Right renal pelvis (tissue), 4 donors: Measurements from ENCODE around the gene NFS1. TPM values are rescaled to one million over a fixed set of nuclear protein-coding genes. Genes with fewer than 3 reads are reported as not detected.
"Not testable (repeated sequence)": the region's sequence is repeated elsewhere in the genome, so short reads cannot be mapped to it uniquely, and the experiment has no call there.

Experiments
- DNase-seq, 4 donors: peaks; one replicate each; pipeline ENCODE4 v3.0.0-alpha.2; 2013; ENCODE audit warnings: low read depth in 4 of 4, low spot score in 3 of 4, missing footprints in 1 of 4
- polyA plus RNA-seq, 4 donors: library from polyadenylated mRNA; unstranded; fragments of 120-200 nt; gene quantifications; one replicate each; pipeline ENCODE4 v1.2.1, GENCODE V29; 2013; ENCODE audit not compliant: insufficient read length in 4 of 4

The NFS1 gene
- polyA plus RNA-seq, 4 donors: 30.1 to 33.5 (median 31.7) TPM

DNA sequence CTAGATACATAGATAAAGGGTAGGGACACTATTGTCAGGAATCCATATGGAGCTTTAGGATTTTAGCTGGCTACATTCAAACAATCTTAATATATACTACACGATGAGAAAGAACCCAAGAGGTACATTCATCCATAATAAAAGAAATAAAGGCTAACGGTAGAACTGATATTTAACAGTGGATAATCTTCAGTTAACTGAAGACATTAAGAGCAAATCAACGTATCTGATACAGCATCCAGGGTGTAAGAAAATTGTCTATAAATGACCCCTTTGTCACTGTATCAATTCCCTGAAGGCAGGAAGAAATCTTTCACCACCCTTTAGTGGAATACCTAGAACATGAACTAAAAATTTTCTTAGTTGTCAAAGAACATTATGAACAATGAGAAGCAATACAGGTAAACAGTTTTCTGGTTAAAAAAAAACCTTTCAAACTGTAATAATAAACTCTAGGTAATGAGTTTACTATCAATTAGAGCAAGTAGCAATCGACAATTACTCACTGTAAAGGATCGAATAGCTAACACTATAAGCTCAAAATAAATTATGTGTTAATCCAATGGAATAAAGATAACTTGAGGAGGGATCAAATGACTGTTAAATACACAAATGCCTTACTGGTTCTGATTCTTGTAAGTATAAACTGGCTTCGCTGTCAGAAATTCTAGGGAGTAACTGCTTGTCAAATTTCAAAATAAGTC, 11.9 kb upstream of the NFS1 start:
- DNase-seq: no peak

DNA sequence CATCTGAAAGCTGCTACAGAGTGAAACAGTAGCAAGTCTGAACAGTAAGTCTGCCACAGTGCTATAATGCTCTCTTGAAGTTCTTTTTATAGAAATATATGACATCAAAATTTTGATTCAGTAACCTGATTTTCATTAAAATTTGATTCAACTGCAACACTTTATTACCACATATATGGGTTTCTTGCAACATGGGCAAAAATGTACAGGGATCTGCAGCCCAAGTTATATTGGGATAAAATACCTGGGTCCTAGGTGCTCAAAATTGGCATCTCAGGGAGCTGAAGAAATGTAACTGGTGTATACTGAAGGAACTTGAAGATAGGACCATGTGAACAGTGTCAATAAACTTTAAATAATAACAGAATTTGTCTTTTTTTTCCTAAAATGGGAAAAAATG, 10.9 kb upstream of the NFS1 start:
- DNase-seq: no peak

DNA sequence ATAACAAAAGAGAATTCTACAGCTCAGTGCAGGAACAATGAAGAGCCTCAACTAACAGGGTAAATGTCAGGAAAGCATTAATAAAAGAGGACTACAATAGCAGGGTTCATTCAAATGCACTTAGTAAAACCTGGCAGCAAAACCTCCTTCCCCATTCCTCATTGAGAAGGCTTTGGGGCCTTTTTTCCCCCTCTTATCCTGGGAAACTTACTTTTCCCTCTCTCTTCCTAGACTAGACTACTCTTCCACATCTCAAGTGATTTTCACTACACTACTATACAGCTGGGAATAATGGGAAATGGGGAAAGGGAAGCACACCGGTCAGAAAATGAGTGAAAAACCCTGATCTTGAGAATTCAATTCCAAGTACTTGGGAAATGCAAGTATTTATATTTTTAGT, 10.1 kb upstream of the NFS1 start:
- DNase-seq: no peak

DNA sequence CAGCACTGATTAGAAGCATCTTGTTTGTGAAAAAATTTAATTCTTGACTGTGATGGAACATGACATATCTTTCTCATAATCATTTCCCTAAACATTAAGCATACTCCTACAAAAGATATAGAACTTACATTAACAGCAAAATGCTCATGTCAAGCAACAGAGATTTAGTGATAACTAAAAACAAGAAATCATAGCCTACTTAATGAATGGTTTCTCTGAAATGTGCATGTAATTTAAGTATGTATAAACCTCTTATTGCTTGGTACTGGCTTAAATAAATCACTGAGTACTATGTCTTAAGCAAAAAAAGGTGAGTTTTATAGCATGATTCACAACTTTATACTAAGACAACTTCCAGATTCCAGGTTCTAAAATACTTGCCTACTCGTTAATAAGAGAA, 9.3 kb upstream of the NFS1 start:
- no peak for DNase-seq

DNA sequence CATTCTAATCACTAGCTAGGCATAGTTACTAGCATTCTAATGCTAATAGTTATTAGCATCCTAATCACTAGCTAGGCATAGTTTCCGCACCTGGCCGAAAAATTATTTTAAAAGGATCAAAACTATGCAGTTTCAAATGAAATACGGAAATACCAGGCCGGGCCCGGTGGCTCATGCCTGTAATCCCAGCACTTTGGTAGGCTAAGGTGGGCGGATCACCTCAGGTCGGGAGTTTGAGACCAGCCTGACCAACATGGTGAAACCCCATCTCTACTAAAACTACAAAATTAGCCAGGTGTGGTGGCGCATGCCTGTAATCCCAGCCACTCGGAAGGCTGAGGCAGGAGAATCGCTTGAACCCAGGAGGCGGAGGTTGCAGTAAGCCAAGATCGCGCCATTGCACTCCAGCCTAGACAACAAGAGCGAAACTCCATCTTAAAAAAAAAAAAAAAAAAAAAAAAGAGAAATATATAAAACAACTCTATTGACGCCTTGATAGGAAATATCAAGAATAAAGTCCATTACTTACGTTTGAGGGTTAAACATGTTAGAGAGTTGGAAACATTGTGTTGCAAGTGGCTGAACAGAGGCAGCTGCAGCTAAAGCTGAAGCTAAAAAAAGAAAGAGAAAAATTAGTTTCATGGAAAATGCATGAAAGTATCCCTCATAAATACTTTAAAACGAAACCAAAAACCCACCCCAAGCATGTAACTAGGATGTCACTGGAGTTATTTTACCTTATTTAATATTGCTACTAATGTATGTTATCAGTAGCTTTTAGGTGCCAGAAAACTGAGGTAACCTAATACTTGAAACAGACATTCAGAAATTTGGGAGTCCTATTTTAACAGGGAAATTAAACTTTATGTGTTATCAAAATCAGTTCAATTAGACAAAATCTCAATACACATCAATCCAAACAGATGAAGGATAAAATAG, 7.7 kb upstream of the NFS1 start:
- DNase-seq: not testable (repeated sequence)

DNA sequence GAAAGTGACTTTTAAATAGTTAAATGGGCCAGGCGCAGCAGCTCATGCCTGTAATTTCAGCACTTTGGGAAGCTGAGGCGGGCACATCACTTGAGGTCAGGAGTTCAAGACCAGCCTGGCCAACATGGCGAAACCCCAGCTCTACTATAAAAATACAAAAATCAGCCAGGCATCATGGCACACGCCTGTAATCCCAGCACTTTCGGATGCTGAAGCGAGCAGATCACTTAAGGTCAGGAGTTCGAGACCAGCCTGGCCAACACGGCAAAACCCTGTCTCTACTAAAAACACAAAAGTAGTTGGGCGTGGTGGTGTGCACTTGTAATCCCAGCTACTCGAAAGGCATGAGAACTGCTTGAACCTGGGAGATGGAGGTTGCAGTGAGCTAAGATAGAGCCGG, 6.7 kb upstream of the NFS1 start:
- not testable (repeated sequence) for DNase-seq

DNA sequence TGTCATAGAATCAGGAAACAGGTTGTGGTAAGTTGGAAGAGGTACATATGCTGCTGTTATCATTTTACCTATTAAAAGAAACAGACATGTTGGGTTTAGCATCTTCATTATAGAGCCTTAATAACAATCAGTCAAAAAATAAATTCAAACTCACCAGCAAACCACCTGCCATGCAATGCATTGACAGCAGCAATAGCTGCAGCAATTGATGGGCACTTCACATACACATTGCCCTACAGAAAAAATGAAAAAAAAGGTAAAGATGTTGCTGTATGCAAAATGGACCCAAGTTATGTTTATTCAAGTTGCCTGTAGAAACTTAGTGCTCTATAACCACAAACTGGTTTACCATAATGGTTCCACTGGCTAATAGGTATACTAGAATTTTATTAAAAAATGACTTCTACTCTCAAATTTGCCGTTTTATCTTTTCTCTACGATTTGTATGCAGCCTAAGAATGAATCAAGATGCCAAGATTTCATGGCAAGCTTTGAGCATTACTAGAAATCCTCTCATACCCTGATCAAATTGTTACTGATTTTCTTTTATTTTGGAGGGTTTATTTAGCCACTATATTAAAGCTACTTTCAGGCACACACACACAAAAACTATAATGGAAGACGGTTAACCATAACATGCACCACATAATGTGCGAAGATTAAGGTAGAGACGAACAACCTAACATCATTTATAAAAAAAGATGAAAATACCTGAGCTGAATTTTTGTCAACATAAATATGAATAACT, 5.5 kb upstream of the NFS1 start:
- DNase-seq: no peak

DNA sequence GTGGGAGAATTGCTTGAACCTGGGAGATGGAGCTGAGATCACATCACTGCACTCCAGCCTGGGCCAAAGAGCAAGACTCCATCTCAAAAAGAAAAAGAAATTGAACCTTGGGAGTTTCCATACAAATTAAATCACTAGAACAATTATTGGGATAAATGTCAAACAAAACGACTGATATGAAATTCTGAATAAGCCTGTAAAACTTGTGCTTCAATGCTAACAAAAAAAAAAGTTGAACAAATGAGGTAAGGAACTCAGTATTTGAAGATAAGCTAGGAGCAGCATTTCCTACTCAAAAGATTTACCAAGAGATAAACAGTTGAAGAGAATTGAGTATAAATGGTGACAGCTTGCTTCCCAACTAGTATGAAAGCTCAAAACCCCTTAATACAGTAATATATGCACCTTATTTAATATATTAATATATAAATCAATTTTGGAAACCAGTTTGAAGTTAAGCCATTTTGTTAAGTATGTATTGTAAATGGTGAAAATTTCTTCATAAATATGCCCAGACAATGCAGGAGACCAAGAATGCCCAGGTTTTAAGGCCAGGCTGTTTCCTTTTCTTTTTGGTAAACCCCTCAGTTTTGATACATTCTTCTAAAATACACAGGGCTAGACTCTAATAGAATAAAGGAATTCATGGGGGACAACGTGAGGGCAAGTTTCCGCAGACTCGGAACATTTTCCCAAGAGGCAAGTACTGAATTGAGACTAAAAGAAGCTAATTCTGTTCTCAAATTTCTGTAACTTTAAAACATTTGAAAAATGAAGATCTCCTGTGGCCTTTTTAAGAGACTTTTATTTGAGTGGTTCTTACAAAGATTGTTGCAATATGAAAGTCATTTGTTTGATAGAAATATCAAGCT, 3.9 kb upstream of the NFS1 start:
- DNase-seq: no peak

DNA sequence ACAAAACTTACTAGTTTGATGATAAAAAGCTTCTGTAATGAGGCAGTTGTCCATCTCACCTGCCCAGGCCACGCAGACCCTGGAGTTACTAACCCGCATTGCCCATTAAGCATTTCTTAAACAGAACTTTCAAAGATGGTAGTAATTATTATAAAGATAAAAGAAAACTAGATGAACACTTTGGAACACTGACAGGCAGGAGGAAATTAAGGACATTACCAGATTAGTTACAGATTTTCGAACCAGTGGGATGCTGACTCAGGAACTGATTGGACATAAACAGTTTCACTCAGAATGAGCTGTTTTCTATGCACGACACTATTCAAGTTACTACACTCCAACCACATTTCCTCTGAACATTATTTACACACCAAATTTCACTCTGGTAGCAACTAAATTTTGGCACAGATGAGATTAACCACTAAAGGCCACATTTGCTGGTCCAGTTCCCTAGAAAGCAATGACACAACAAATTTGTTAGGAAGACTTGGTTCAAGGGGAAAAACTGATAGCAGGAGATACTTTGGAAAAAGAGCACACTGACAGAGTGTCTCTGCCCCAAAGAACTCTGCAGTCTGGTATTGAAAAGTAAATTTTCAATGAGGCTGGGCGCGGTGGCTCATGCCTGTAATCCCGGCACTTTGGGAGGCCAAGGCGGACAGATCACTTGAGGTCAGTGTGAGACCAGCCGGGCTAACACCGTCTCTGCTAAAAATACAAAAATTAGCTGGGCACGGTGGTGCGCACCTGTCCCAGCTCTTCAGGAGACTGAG, 3.1 kb upstream of the NFS1 start:
- DNase-seq: no peak

DNA sequence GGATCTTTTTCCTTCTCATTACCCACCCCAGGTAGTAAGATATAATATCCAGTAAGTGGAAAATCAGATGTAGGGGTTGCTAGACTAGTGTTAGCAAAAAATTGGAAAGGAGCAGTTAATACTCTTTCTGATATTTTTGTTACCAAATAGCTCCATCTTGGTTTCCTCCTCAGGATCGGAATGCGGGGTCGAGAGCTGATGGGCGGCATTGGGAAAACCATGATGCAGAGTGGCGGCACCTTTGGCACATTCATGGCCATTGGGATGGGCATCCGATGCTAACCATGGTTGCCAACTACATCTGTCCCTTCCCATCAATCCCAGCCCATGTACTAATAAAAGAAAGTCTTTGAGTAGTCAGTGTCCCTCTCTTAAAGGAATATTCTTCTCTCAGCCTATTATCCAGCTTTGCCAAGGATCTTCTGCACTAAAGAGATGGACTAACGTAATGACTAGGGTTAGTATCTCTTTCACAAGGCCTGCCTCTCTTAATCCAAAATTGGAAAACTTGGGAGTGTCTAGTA, 1.5 kb upstream of the NFS1 start:
- no peak for DNase-seq

DNA sequence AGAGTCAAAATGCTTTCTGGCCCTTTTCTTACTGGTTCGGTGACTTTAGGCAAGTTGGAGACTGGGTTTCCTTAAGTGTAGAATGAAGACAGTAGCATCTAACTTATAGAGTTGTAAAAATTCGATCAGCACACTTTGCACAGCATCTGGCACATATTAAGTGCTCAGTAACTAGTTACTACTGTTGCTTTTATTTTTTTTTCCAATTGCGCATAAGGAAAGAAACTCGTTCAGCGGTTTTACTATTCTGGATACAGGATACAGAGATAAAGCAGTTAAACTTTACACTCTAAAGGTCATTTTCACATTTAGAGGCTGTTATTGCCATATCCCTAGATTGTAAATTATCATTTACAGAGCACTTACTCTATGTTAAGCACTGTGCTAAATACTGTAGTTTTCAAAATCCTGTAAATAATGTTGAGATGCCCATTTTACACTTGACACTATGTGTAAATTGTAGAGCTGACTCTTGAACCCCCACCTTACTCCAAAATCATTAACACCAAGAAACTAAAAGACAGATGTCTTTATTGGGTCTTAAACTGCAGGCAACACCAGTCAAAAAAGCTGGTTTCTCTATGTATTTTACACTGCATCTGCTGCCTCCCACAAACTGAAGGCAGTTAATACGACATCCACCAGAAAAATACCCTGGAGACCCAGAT, 939 bp upstream of the NFS1 start:
- no peak for DNase-seq

DNA sequence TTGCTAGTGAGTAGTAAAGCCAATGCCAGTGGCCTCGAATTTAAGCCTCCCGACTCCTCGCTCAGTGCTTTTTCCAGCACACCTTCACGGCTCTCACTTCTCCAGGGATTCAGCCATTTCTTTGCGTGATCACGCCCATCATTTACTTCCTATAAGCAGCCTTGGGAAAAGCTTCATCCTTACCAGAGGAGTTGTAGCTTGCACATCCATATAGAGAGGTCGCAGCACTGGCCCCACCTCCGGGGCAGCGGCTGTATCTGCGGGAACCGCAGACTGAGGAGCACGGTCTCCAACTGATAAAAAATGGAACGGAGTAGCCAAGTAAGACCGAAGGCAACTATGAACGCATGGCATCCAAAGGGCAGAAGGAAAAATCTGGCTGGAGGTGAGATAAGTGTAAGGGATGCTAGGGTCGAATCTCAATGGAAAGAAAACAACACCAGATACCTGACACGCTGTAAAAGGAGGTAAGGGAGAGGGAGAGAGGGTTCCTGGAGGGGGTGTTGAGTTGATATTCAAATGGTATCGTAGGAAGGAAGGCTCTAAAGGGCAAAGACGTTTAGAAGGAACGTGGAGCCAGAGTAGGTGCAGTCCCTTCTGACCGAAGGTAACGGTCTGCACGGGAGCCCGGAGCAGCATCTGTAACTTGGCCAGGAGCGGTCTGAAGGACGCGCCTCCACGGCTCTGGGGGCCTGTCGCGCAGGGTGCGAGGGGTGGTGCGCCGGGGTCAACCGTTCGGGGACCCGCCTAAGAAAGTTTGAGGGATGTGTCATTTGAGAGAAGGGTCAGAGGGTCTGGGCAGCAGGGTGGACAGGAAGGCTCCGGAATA, 640 bp downstream of the NFS1 start:
- no peak for DNase-seq

DNA sequence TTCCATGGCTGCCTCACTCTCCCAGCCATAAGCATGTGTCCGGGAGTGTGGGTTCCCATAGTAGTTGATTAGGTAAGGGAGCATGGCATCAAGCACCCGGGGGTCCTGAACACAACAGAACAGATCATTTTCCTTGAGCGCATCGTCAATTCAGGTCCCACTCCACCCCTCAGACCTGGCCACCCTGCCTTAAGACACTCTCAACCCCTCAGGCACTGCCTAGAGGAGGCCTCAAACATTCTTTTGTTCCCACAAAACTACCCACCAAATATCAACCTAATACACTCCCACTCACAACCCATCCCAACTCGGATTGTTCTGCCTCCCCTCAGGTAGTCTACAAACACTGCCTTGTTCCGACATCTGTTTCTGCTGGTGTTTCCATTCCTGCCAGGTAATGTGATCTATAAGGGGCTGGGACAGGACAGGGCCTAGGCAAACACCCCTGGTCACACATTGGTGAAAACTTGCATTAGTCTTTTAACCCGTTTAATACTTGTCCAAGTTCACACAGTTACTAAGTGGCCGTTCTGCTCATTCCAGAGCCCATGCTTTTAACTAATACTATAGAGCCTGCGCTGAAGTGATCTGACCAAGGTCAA, 1.4 kb downstream of the NFS1 start:
- DNase-seq: no peak

DNA sequence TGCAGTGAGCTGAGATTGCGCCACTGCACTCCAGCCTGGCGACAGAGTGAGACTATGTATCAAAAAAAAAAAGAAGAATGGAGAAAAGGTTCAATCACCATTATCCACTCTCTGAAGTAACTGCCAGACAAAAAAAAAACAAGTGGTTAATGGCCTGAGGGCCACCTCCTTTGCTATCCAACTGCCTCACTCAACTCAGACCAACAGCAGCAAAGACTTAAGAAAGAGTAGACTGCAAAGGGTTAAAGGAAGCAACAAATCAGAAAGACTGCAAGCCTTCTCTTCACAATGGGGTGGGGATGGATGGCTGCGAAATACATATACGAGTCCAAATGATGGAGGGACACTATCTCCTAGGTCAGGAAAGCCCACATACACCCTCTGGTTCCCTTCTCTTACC, 3.2 kb downstream of the NFS1 start:
- no peak for DNase-seq

DNA sequence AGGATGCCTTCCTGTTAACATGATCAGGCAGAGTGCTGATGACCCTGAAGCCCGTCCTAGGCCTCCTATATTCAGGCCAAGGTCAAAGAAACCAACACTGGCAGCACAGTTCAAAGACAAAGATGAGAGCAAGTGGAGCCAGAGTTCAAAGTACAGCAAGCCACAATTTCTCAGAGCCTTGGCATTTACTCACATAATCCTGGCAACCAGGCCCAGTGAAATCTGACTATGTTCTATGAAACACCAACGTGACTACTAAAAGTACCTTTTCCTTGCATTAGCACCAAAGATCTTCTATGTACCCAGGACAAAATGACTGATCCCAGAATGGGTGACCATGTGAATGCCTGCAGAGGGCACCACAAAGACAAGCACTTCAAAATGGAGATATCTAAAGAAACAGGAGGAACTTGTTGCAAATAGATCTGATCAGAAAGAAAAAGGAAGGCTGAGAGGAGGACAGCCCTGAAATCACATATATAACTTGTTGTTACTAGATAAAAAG, 3.9 kb downstream of the NFS1 start:
- no peak for DNase-seq

DNA sequence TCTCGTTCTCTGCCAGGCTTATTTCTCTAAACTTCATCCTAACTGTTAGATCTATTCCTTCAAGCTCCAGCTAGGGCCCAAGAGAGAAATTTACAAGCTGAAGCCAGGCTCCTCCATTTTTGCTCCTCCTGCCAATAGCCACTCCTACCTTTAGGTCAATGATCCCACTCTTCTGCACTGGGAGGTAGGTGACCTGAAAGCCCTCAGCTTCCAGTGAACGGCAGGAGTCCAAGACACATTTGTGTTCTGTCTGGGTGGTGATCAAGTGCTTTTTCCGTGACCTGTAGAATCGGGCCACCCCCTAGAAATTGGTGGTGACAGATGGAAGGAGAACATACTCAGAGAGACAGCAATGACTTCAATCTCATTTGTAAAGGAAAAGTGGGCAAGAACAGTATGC, 8.9 kb downstream of the NFS1 start:
- DNase-seq: no peak

DNA sequence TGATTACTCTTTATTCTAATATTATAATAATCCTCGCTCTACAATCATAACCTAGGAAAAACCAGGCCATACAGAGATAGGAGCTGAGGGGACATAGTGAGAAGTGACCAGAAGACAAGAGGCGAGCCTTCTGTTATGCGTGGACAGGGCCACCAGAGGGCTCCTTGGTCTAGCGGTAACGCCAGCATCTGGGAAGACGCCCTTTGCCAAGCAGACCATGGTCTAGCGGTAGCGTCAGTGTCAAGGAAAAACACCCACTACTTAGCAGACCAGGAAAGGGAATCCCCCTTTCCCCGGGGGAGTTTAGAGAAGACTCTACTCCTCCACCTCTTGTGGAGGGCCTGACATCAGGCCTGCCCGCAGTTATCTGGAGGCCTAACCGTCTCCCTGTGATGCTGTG, 12.3 kb downstream of the NFS1 start:
- DNase-seq: not testable (repeated sequence)
